K562 (cell line): ENCODE data around the gene ASCC3. TPM values are rescaled to one million over a fixed set of nuclear protein-coding genes. Genes with fewer than 3 reads are reported as not detected.

Experiments used
- CAMTA2 ChIP-seq: fragments of 250-450 bp; sonication (Bioruptor Pico); conservative IDR thresholded peaks from 2 replicates; pipeline ENCODE4 v1.5.1; 2022
- EWSR1 ChIP-seq: fragments of 450-650 bp; IDR thresholded peaks from 2 replicates; pipeline ENCODE4 v1.6.1; 2018; ENCODE audit warnings: borderline replicate concordance, mild to moderate bottlenecking, low read depth, moderate library complexity; ENCODE audit not compliant: partially characterized antibody
- GABPA ChIP-seq: fragments of 200-800 bp; sonication (Bioruptor generic); conservative IDR thresholded peaks from 2 replicates; pipeline ENCODE4 v1.6.1; 2016; ENCODE audit warnings: low read depth, missing genetic modification characterization, missing compliant biosample characterization
- GTF2F1 ChIP-seq: IDR thresholded peaks from 2 replicates; pipeline ENCODE4 v1.6.1; 2011; ENCODE audit warnings: low read depth, low read length, improper control_type of control experiment
- HES1 ChIP-seq: fragments of 450-650 bp; IDR thresholded peaks from 2 replicates; pipeline ENCODE4 v1.6.1; 2016; ENCODE audit warnings: low read depth, mild to moderate bottlenecking, moderate library complexity
- HEY1 ChIP-seq: fragments of 250-450 bp; sonication (Bioruptor Pico); IDR thresholded peaks from 2 replicates; pipeline ENCODE4 v1.5.0; 2020; ENCODE audit warnings: mild to moderate bottlenecking, moderate library complexity, borderline replicate concordance
- HNRNPUL1 ChIP-seq: fragments of 200-400 bp; formaldehyde crosslinking; IDR thresholded peaks from 2 replicates; pipeline ENCODE4 v1.6.1; 2017; ENCODE audit warnings: low read length
- KAT2B ChIP-seq: IDR thresholded peaks from one replicate; pipeline ENCODE4 v1.6.1; 2012; ENCODE audit warnings: low read depth, mild to moderate bottlenecking, control low read depth, inconsistent platforms, low read length, moderate library complexity
- KLF13 ChIP-seq: fragments of 450-650 bp; IDR thresholded peaks from 2 replicates; pipeline ENCODE4 v1.6.1; 2016; ENCODE audit warnings: missing genetic modification characterization, low read depth, mild to moderate bottlenecking, missing compliant biosample characterization, moderate library complexity, borderline replicate concordance
- MTA1 ChIP-seq: fragments of 450-650 bp; IDR thresholded peaks from 2 replicates; pipeline ENCODE4 v1.6.1; 2017; ENCODE audit warnings: borderline replicate concordance
- MYNN ChIP-seq, 2 experiments: sonication (generic); formaldehyde crosslinking in 1 of 2; IDR thresholded peaks; 2 replicates each; pipeline versions ENCODE4 v1.5.0 to v1.6.1; 2016 to 2020; ENCODE audit warnings: antibody characterized with exemption in 1 of 2, missing genetic modification reagents in 1 of 2
- NCOA2 ChIP-seq, 2 experiments: fragments of 450-650 bp; IDR thresholded peaks; 2 replicates each; pipeline ENCODE4 v1.6.1; 2018; ENCODE audit warnings: mild to moderate bottlenecking in 2 of 2, moderate library complexity in 1 of 2; ENCODE audit not compliant: partially characterized antibody in 2 of 2
- SIRT6 ChIP-seq: IDR thresholded peaks from one replicate; pipeline ENCODE4 v1.6.1; 2012; ENCODE audit warnings: low read depth, mild to moderate bottlenecking, control low read depth, inconsistent platforms, low read length, moderate library complexity
- SP1 ChIP-seq: sonication (generic); formaldehyde crosslinking; IDR thresholded peaks from 2 replicates; pipeline ENCODE4 v1.8.1; 2022; ENCODE audit warnings: mild to moderate bottlenecking, missing genetic modification reagents
- SREBF1 ChIP-seq: fragments of 150-350 bp; IDR thresholded peaks from 2 replicates; pipeline ENCODE4 v1.6.1; 2014; ENCODE audit warnings: antibody characterized with exemption, low read depth, low read length, borderline replicate concordance
- TCF7L2 ChIP-seq: fragments of 150-350 bp; IDR thresholded peaks from 2 replicates; pipeline ENCODE4 v1.6.1; 2016; ENCODE audit warnings: low read depth, mild to moderate bottlenecking, low read length, moderate library complexity
- U2AF1 ChIP-seq: fragments of 200-400 bp; formaldehyde crosslinking; optimal IDR thresholded peaks from 2 replicates; pipeline ENCODE3; 2017; ENCODE audit warnings: mild to moderate bottlenecking, low read depth, low read length, moderate library complexity
- ZNF124 ChIP-seq: sonication (generic); formaldehyde crosslinking; IDR thresholded peaks from 2 replicates; pipeline ENCODE4 v1.8.1; 2022; ENCODE audit warnings: missing genetic modification reagents
- ZNF354B ChIP-seq: fragments of 250-450 bp; sonication (Bioruptor Pico); IDR thresholded peaks from 2 replicates; pipeline ENCODE4 v1.4.0; 2020
- ZNF445 ChIP-seq: fragments of 250-450 bp; sonication (Bioruptor Pico); IDR thresholded peaks from 2 replicates; pipeline ENCODE4 v1.4.0; 2020; ENCODE audit warnings: low read depth, mild to moderate bottlenecking, moderate library complexity
- ZNF583 ChIP-seq: fragments of 250-450 bp; sonication (Bioruptor Pico); IDR thresholded peaks from 2 replicates; pipeline ENCODE4 v1.4.0; 2020
- ZNF707 ChIP-seq: fragments of 250-450 bp; sonication (Bioruptor Pico); conservative IDR thresholded peaks from 2 replicates; pipeline ENCODE4 v1.8.0; 2022; ENCODE audit warnings: inconsistent platforms, mild to moderate bottlenecking, moderate library complexity
- ZNF780A ChIP-seq: fragments of 250-450 bp; sonication (Bioruptor Pico); IDR thresholded peaks from 2 replicates; pipeline ENCODE4 v1.5.0; 2021; ENCODE audit warnings: mild to moderate bottlenecking
- polyA plus RNA-seq, 8 experiments: library from polyadenylated mRNA; depleted of rRNA in 4 of 8; stranded (reverse) in 5 of 8; unstranded in 3 of 8; fragments of >200 nt; fragmentation: Nextera tagmentation in 2 of 8; fragmentation: Illumina TruSeq in 1 of 8; extraction: Ambion mirVana in 2 of 8; extraction: Trizol in 1 of 8; gene quantifications; 2 replicates each; pipeline versions ENCODE4 v1.2.1 to v1.2.3, GENCODE V29; 2011 to 2014; ENCODE audit warnings: inconsistent platforms in 1 of 8, missing spikeins in 1 of 8
- total RNA-seq, 7 experiments: library from RNA; depleted of rRNA in 6 of 7; stranded (reverse); fragments of >200 nt in 6 of 7; fragmentation: Illumina TruSeq in 2 of 7; extraction: Trizol in 2 of 7; gene quantifications; 2 replicates each; pipeline versions ENCODE4 v1.2.1 to v1.2.3, GENCODE V29; 2011 to 2021; ENCODE audit warnings: low replicate concordance in 1 of 7
- TF ChIP-seq, protein P1 (sequence below): fragments of 250-450 bp; sonication (Bioruptor Pico); IDR thresholded peaks from 2 replicates; pipeline ENCODE4 v1.4.0; 2020; ENCODE audit warnings: mild to moderate bottlenecking, moderate library complexity

ASCC3 gene
- total and polyA plus RNA-seq, 9 of the 15 experiments (the other 6 are each of a cell fraction or from before 2014, with no cell fraction given), result 16.1 to 56.1 (median 33.9) TPM

DNA sequence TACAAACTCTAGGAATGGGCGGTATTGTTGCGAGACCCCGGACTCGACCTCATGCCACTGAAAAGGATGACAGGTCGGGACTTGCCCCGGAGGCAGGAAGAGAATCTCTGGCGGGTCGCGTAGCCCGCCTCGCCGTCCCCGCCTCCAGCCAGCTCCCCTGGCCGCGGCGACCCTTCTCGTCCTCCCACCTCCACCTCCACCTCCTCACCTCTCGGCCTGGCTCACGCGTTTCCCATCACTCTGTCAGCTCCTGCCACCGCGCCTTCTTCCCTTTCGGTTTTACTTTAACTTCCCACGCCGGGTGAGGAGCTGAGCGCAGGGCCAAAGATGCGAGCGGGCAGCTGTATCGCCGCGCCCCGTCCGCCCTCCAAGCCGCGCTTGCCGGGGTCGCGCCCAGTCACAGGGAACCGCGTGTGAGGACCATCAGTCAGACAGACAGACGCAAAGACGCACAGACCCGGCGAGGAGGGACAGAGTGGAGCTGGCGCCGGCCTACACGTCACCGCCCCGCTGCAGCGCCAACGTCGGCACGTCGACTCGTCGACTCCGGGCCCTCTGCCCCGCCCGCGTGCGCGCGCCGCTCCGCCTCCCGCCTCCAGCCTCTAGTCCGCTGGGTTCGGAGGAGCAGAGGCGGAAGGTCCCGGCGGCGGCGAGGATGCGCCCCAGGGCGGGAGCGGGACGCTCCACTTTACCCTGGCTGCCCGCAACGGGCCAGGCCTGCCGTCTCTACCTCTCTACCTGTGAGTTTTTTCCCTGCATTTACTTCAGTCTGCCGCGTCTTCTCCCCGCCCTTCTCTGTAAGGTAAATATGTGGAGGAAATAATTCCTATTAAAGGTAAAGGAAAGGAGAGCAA, at the start of gene ASCC3 (continued):
- TF ChIP-seq, protein P1, sequence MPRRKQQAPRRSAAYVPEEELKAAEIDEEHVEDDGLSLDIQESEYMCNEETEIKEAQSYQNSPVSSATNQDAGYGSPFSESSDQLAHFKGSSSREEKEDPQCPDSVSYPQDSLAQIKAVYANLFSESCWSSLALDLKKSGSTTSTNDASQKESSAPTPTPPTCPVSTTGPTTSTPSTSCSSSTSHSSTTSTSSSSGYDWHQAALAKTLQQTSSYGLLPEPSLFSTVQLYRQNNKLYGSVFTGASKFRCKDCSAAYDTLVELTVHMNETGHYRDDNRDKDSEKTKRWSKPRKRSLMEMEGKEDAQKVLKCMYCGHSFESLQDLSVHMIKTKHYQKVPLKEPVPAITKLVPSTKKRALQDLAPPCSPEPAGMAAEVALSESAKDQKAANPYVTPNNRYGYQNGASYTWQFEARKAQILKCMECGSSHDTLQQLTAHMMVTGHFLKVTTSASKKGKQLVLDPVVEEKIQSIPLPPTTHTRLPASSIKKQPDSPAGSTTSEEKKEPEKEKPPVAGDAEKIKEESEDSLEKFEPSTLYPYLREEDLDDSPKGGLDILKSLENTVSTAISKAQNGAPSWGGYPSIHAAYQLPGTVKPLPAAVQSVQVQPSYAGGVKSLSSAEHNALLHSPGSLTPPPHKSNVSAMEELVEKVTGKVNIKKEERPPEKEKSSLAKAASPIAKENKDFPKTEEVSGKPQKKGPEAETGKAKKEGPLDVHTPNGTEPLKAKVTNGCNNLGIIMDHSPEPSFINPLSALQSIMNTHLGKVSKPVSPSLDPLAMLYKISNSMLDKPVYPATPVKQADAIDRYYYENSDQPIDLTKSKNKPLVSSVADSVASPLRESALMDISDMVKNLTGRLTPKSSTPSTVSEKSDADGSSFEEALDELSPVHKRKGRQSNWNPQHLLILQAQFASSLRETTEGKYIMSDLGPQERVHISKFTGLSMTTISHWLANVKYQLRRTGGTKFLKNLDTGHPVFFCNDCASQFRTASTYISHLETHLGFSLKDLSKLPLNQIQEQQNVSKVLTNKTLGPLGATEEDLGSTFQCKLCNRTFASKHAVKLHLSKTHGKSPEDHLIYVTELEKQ, result no peak
- no peak for TF ChIP-seq HEY1
- no peak for TF ChIP-seq HES1
- TF ChIP-seq KLF13 (tag), result 0 out of 2 replicates have a peak, but pooled peaks have one; percentile 10
- TF ChIP-seq ZNF707 (CRISPR knock-in tag), result no peak
- no peak for TF ChIP-seq HNRNPUL1
- TF ChIP-seq ZNF780A (CRISPR knock-in tag), result no peak
- TF ChIP-seq NCOA2 (IDR thresholded peaks at IDR 0.05; ENCODE audit: partially characterized antibody in 2 of 2), result no peak
- TF ChIP-seq KAT2B, result no peak
- no peak for TF ChIP-seq SIRT6
- no peak for TF ChIP-seq U2AF1
- 0 out of 2 replicates have a peak, but pooled peaks have one; percentile 19 for TF ChIP-seq GABPA
- no peak for TF ChIP-seq TCF7L2
- TF ChIP-seq ZNF354B (CRISPR knock-in tag), result no peak
- TF ChIP-seq ZNF445 (CRISPR knock-in tag), result no peak
- TF ChIP-seq ZNF583, result no peak
- TF ChIP-seq MTA1, result peak; percentile 91
- no peak for TF ChIP-seq CAMTA2 (CRISPR knock-in tag)
- no peak for TF ChIP-seq SREBF1
- TF ChIP-seq SP1, result peak; percentile 78
- 0 out of 2 replicates have a peak, but pooled peaks have one; percentile 54 for TF ChIP-seq GTF2F1
- TF ChIP-seq EWSR1, result no peak
- TF ChIP-seq ZNF124 (CRISPR knock-in tag), result no peak
- no peak for TF ChIP-seq MYNN (IDR thresholded peaks at IDR 0.05)
- no peak for TF ChIP-seq MYNN (CRISPR knock-in tag; IDR thresholded peaks at IDR 0.05)
